Glomerular endothelial cell (primary cell): ENCODE results near the gene RAD51B. TPM values are rescaled to one million over a fixed set of nuclear protein-coding genes. Genes with fewer than 3 reads are reported as not detected.
"Not testable (repeated sequence)": the region's sequence is repeated elsewhere in the genome, so short reads cannot be mapped to it uniquely, and the experiment has no call there.

Experiments used
- DNase-seq: peaks from one replicate; pipeline ENCODE4 v3.0.0-alpha.2; 2011; ENCODE audit warnings: low read depth, low spot score; ENCODE audit errors: extremely low read depth
- total RNA-seq: library from RNA; depleted of rRNA; stranded (reverse); fragments of >200 nt; gene quantifications from 2 replicates; pipeline ENCODE4 v1.2.3, GENCODE V29; 2015

Gene RAD51B
- total RNA-seq, 1 donor from 2014 or later, result 9.7 TPM

DNA sequence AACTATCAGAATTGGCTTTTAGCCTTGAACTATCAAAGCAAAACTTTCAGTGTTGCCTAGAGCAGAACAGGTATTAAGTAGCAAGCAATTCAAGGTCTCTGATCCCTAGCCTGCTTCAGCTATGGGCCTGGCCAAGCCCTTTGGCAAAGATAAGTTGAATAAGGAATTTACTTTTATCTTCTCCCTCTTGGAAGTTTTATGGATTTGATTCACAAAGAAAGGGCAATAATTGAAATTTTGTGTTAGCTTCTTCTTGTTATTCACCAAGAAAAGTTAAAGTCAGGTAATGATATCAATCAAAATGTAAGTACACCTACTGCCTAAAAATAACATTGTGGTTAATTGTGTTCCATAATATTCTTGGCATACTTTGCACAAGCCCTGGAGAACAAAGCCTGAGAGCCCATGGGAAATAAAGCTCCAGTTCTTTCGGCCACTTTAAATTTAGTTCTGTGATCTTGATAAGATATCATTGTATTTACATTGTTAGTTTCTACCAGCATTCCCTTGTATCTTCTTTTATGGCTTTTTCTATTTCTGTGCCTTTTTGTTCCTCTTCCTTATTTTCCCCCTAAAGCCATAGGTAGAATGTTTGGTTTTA is 158.0 kb downstream of the RAD51B start:
- DNase-seq, result no peak

GRCh38 chr14:67978749-67979148 is 159.2 kb downstream of the RAD51B start:
- DNase-seq, result no peak

DNA sequence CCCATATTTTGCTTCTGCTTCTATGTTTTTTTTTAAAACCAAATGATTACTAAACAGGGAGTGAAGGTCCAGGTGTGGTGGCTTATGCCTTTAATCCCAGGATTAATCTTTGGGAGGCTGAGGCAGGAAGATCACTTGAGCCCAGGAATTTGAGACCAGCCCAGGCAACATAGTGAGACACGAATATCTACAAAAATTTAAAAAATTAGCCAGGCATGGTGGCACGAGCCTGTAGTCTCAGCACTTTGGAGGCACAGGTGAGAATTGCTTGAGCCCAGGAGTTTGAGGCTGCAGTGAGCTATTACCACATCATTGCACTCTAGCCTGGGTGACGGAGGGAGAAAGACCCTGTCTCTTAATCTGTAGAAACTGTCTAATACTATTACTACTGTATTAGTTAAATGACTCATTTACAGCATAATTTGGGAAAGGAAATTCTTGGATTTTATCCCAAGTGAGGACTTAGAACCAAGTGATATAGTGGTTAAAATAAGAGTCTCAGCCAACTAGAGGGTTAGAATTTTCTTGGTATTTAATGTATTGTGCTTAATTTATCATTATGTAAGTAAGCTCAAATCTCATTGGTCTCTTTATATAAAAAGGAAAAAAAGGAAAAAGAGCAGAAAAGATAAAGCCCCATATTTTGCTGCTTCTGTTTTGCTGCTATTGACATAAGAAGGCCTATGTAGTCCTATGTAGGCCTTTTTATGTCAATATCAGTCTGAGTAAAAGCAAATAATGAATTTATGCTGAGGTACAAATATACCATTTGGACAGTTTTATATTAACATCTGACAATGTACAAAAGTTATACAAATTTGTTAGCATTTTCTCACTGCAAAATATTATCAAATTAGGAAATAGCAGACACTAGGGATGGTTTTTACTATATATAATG is 163.4 kb downstream of the RAD51B start:
- DNase-seq, result no peak

DNA sequence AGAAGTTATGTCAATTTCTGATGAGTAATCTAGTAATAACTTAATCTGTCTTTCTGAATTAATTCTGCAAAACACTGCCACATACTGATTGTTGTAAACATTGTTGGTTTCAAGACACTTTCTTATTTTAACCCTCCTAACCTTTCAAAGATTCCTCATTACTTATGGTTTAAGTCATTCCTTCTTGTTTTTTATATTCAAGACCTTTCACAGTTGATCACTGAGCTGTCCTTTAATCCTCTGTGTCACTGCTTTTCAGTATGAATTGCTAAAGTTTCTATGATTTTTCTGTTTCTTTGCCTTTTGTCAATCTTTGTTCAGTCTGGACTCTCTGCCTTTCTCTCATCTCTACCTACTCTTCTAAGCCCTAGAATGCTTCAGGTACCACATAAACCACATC is 164.7 kb downstream of the RAD51B start:
- DNase-seq, result no peak

DNA sequence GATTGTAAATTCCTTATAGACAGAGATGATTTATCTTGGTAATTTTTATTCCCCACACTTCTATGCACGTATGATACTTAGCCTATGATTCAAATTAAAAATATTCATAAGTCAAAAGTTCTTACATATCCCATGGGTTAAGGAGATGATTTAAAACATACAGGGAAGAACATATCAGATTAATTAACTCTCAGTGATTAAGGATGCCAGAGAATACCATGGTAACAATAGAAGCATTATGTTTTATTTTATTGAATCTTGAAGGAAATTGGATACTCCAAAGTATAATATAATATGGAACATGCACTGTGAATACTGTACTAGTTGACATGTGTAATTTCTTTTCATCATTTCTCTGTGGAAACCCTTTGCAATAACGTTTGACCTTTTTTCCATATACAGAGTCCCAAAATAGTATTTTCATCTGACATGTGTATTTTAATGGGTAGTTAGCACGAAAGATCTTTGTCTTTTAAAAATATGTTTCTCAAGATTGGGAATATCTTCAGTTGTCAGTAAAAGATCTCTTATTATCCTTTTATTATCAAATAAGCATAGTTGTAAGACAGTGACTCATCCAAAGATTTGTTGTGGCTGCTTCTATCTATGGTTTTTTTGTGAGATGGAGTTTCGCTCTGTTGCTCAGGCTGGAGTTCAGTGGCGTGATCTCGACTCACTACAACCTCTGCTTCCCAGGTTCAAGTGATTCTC is 166.7 kb downstream of the RAD51B start:
- DNase-seq, result no peak

GRCh38 chr14:67987606-67988005 is 168.0 kb downstream of the RAD51B start:
- no peak for DNase-seq

DNA sequence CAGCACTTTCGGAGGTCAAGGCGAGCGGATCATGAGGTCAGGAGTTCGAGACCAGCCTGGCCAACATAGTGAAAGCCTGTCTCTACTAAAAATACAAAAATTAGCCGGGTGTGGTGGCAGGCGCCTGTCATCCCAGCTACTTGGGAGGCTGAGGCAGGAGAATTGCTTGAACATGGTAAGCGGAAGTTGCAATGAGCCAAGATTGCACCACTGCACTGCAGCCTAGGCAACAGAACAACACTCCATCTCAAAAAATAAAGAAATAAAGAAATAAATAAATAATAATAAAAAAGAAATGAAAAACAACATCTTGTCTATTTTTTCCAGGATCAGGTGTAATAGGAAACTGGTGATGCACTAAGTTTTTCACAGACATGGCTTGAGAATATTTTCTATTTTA is 168.6 kb downstream of the RAD51B start:
- DNase-seq, result not testable (repeated sequence)

- DNase-seq, result no peak
Measured at GRCh38 chr14:67990576-67990975, 171.0 kb downstream of the RAD51B start.

- no peak for DNase-seq
Measured at GRCh38 chr14:67994531-67994930, 175.0 kb downstream of the RAD51B start.

GRCh38 chr14:67996235-67996634 is 176.7 kb downstream of the RAD51B start:
- DNase-seq, result no peak

- DNase-seq, result no peak
Measured at GRCh38 chr14:67998834-67999233, 179.3 kb downstream of the RAD51B start.

- no peak for DNase-seq
Measured at GRCh38 chr14:67999290-67999689, 179.7 kb downstream of the RAD51B start.

DNA sequence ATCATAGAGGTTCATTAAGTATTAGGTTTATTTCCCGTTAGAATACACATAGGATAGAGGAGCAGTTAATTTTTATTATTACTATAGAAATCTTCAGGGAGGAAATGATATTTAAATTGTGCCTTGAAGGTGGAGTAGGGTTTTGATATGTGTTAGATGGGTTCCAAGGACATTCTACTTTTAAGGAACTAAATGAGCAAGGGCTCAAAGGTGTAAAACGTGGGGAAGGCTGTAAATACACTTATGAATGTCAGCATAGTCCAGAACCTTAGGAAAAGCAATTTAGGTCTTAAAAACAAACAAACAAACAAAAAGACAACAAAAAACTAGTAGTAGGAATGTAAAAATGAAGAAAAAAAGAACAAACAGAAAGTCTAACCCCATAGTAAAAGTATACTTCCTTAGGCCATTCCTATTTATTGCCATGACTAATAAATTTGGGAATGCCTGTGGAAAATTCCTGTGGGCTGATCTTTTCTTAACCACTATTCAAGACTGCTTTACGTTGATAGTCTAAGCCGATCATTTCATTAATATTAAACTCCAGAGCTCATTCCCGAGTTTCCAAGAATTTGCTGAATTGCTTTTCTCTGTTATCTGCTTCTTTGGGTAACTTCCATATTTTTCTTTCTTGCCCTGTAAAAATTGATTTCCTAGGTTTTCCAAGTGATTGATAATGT is 180.3 kb downstream of the RAD51B start:
- no peak for DNase-seq

- DNase-seq, result no peak
Measured at GRCh38 chr14:68000511-68000910, 180.9 kb downstream of the RAD51B start.

DNA sequence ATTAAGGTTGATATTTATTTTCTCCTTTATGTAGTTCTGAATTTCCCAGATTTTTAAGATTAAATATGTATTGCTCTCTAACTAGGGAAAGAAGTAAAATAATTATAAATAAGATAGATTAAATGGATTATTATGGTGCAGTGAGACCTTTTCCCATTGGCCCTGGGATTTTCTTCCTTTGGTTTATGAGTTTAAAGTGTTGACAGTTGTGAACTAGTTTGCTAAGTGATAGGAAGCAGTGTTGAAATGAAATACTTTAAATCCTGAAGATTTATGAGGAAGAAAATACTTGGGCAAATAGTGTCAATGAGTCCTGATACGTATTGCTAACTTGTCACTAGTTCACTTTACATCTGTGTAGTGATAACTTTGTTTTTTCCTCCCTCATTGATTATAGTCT is 188.9 kb downstream of the RAD51B start:
- DNase-seq, result no peak

DNA sequence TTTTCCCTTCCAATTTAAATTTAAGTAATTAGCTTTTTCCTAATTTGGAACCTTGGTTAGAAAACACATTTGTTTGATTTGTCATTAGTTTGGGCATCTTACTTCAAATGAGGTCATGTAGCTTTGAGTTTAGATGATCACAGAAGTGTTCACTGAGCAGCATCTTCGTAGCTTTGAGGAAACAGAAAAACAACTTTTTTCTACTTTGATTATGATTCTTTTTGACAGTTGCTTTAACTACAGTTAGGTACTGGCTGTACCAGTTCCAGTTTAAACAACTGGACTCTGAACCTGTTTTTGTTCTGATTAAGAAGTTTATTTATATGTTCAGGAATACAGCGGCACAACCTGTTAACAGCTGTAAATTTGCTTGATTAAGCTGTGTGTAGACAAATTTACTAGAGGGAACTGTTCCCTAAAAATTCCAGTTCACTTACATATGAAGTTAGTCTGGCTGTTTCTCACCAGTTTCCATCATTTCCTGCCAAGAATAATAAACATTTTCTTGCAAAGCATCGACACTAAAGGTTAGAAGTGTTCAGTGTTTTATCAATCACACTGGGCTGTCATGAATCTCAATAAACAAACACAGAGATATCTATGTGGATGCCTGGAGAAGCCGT is 191.9 kb downstream of the RAD51B start:
- peak; percentile 7 for DNase-seq

GRCh38 chr14:68012871-68013270 is 193.3 kb downstream of the RAD51B start:
- no peak for DNase-seq

GRCh38 chr14:68013326-68013725 is 193.7 kb downstream of the RAD51B start:
- no peak for DNase-seq

- no peak for DNase-seq
Measured at GRCh38 chr14:68014771-68015170, 195.2 kb downstream of the RAD51B start.

GRCh38 chr14:68015356-68016254 is 196.0 kb downstream of the RAD51B start:
- no peak for DNase-seq
